Measurements from ENCODE around the gene PNMT.

PNMT gene

GRCh38 chr17:39641097-39641496 is 27.2 kb upstream of the PNMT start:
- H3K4me1 ChIP-seq = no peaks in the 10 kb centered on the region
- DNase-seq = no peak
- no peaks in the 10 kb centered on the region for H3K27me3 ChIP-seq
- no peak overlapping the region for H3K4me3 ChIP-seq (ENCODE audit: low read depth, low read length)
- no peaks in the 10 kb centered on the region for H3K36me3 ChIP-seq
- H3K9me3 ChIP-seq = no peaks in the 10 kb centered on the region
- TF ChIP-seq CTCF (IDR thresholded peaks at IDR 0.05; ENCODE audit: low read depth, low read length) = no peak

DNA sequence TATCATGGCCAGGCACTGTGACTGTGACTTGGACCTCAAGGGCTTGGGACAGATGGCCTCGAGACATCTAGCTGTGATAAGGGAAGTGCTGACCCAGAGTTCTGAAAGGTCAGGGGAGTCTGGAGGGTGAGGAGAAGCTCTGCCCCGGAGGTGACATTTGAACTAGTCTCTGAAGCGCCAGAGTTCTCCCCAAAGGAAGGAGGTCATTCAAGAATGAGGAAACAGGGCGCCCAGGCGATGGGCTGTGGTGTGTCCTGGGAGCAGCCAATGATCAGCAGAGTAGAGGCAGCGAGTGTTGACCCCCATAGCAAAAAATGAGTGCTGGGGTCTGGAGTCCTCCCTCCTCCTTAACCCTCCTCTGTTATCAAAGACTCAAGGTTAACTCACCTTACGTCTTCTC is 26.4 kb upstream of the PNMT start:
- Histone ChIP-seq H3K27me3 (no peaks in the 10 kb centered on the region), H3K9me3 (no peaks in the 10 kb centered on the region), H3K4me3 (ENCODE audit: low read depth, low read length) (no peak overlapping the region), H3K4me1 (no peaks in the 10 kb centered on the region), H3K36me3 (no peaks in the 10 kb centered on the region)
- no peak for TF ChIP-seq CTCF (IDR thresholded peaks at IDR 0.05; ENCODE audit: low read depth, low read length)
- no peak for DNase-seq

- H3K4me1 ChIP-seq = no peaks in the 10 kb centered on the region
Observed at GRCh38 chr17:39642291-39643074, 25.8 kb upstream of the PNMT start.

GRCh38 chr17:39643271-39643670 is 25.0 kb upstream of the PNMT start:
- Histone ChIP-seq H3K4me3 (ENCODE audit: low read depth, low read length) (no peak overlapping the region), H3K9me3 (no peaks in the 10 kb centered on the region), H3K4me1 (no peaks in the 10 kb centered on the region), H3K27me3 (no peaks in the 10 kb centered on the region), H3K36me3 (no peaks in the 10 kb centered on the region)
- DNase-seq = no peak
- no peak for TF ChIP-seq CTCF (IDR thresholded peaks at IDR 0.05; ENCODE audit: low read depth, low read length)

More at GRCh38 chr17:39642291-39643074, 25.8 kb upstream of the PNMT start:
- Histone ChIP-seq H3K27me3 (no peaks in the 10 kb centered on the region), H3K9me3 (no peaks in the 10 kb centered on the region), H3K4me3 (ENCODE audit: low read depth, low read length) (no peak overlapping the region), H3K36me3 (no peaks in the 10 kb centered on the region)
- DNase-seq = no peak
- no peak for TF ChIP-seq CTCF (IDR thresholded peaks at IDR 0.05; ENCODE audit: low read depth, low read length)

- DNase-seq = no peak
- no peaks in the 10 kb centered on the region for H3K4me1 ChIP-seq
- H3K9me3 ChIP-seq = no peaks in the 10 kb centered on the region
- no peaks in the 10 kb centered on the region for H3K27me3 ChIP-seq
- H3K36me3 ChIP-seq = no peaks in the 10 kb centered on the region
- no peak overlapping the region for H3K4me3 ChIP-seq (ENCODE audit: low read depth, low read length)
- TF ChIP-seq CTCF (IDR thresholded peaks at IDR 0.05; ENCODE audit: low read depth, low read length) = no peak
Observed at GRCh38 chr17:39647256-39647655, 21.0 kb upstream of the PNMT start.

- TF ChIP-seq CTCF (IDR thresholded peaks at IDR 0.05; ENCODE audit: low read depth, low read length) = no peak
Observed at GRCh38 chr17:39648616-39649366, 19.5 kb upstream of the PNMT start.

More at GRCh38 chr17:39648616-39649366, 19.5 kb upstream of the PNMT start:
- Histone ChIP-seq H3K27me3 (no peaks in the 10 kb centered on the region), H3K36me3 (no peaks in the 10 kb centered on the region), H3K9me3 (no peaks in the 10 kb centered on the region), H3K4me3 (ENCODE audit: low read depth, low read length) (no peak overlapping the region), H3K4me1 (no peaks in the 10 kb centered on the region)
- DNase-seq = no peak

Data from BE2C (cell line).